Embryonic facial prominence (tissue), 1 donor: ENCODE measurements around the gene RAD9A.

Experiments used
- DNase-seq: peaks from one replicate; pipeline ENCODE4 v3.0.0-alpha.2; 2016; ENCODE audit errors: extremely low spot score

The RAD9A gene

GRCh38 chr11:67391304-67392182, at the start of gene RAD9A:
RAD9A (plus strand) TSS chr11:67391986; CDS start chr11:67392045, 59 bp downstream.
- DNase-seq = peak; percentile 87

GRCh38 chr11:67344264-67344663, 47.5 kb upstream of the RAD9A start:
- no peak for DNase-seq

- no peak for DNase-seq
Measured at GRCh38 chr11:67345247-67345919, 46.4 kb upstream of the RAD9A start.

- no peak for DNase-seq
Measured at GRCh38 chr11:67345920-67346819, 45.6 kb upstream of the RAD9A start.

- no peak for DNase-seq
Measured at GRCh38 chr11:67347964-67348749, 43.6 kb upstream of the RAD9A start.

GRCh38 chr11:67349036-67349435, 42.8 kb upstream of the RAD9A start:
- no peak for DNase-seq

- no peak for DNase-seq
Measured at GRCh38 chr11:67349457-67349856, 42.3 kb upstream of the RAD9A start.

- DNase-seq = no peak
Measured at GRCh38 chr11:67349928-67350465, 41.8 kb upstream of the RAD9A start.

- DNase-seq = no peak
Measured at GRCh38 chr11:67351275-67352005, 40.3 kb upstream of the RAD9A start.

GRCh38 chr11:67352546-67353316, 39.1 kb upstream of the RAD9A start:
- DNase-seq = no peak

GRCh38 chr11:67353317-67354074, 38.3 kb upstream of the RAD9A start, which contains the start of gene POLD4:
POLD4 (minus strand) TSS chr11:67353546; CDS start chr11:67353399, 147 bp downstream.
- peak; percentile 85 for DNase-seq

- DNase-seq = no peak
Measured at GRCh38 chr11:67354075-67355022, 37.4 kb upstream of the RAD9A start.

- DNase-seq = no peak
Measured at GRCh38 chr11:67355023-67355793, 36.6 kb upstream of the RAD9A start.

- DNase-seq = no peak
Measured at GRCh38 chr11:67355794-67356386, 35.9 kb upstream of the RAD9A start.

- no peak for DNase-seq
Measured at GRCh38 chr11:67356387-67356863, 35.4 kb upstream of the RAD9A start.
